Measurements from ENCODE around the gene SWAP70. TPM values are rescaled to one million over a fixed set of nuclear protein-coding genes. Genes with fewer than 3 reads are reported as not detected.

SWAP70 gene
- total and polyA plus RNA-seq, 2 of the 13 experiments (the other 11 are each of a cell fraction or from before 2014, with no cell fraction given), result 4.6 to 8.7 TPM

DNA sequence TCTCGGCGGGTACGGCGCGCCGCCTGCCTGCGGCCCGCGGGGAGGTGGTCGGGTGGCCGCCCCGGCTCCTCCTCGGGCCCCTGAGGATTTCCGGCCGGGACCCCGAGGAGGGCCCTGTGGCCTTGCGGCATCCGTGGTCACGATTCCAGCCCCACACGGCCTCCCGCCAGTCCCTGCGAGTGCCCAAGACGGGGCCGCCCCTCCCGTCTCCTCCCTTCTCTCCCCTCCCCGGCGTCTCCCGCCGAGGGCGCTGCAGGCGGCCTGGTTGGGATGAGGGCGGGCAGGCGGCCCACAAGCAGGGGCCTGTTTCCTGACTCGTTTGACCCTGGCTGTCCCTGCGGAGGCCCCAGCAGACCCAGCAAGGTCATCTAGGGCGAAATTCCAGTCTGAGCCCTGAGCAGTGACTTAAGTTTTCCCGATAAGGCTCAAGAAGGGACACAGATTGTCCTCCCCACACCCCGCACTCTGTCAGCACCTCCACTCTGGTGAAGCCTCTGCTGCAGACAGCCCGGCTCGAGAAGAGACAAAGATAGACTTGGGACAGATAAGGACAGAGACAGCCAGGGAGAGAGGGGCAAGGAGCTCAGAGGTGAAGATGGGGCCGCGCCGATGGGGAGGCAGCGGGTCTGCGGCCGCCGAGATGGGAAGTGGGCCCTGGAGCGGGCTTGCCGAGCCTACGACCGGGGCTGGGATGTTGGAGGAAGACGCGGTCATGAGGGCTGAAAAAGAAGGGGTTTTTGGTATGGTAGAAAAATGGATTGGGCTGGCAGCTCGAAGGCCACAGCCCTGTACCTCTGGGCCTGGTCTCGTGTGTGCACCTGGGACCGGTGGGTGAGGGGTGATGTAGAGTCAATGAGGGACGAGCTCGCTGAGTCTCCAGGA, 95.0 kb downstream of the SWAP70 start (continued):
- TF ChIP-seq, protein P1, sequence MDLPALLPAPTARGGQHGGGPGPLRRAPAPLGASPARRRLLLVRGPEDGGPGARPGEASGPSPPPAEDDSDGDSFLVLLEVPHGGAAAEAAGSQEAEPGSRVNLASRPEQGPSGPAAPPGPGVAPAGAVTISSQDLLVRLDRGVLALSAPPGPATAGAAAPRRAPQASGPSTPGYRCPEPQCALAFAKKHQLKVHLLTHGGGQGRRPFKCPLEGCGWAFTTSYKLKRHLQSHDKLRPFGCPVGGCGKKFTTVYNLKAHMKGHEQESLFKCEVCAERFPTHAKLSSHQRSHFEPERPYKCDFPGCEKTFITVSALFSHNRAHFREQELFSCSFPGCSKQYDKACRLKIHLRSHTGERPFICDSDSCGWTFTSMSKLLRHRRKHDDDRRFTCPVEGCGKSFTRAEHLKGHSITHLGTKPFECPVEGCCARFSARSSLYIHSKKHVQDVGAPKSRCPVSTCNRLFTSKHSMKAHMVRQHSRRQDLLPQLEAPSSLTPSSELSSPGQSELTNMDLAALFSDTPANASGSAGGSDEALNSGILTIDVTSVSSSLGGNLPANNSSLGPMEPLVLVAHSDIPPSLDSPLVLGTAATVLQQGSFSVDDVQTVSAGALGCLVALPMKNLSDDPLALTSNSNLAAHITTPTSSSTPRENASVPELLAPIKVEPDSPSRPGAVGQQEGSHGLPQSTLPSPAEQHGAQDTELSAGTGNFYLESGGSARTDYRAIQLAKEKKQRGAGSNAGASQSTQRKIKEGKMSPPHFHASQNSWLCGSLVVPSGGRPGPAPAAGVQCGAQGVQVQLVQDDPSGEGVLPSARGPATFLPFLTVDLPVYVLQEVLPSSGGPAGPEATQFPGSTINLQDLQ (CRISPR knock-in tag; IDR thresholded peaks at IDR 0.05), result 0 out of 2 replicates have a peak, but pooled peaks have one; percentile 52
- TF ChIP-seq FOSL1 (CRISPR knock-in tag; IDR thresholded peaks at IDR 0.05; ENCODE audit: borderline replicate concordance) (no peak), ZBTB42 (CRISPR knock-in tag; IDR thresholded peaks at IDR 0.05) (peak; percentile 61; the same call in 1 of the 2 replicates), NPAS2 (CRISPR knock-in tag; IDR thresholded peaks at IDR 0.05; ENCODE audit: borderline replicate concordance) (no peak), ZNF567 (CRISPR knock-in tag; IDR thresholded peaks at IDR 0.05; ENCODE audit: borderline replicate concordance) (0 out of 2 replicates have a peak, but pooled peaks have one; percentile 20), NFE2 (CRISPR knock-in tag; IDR thresholded peaks at IDR 0.05) (no peak), ZNF138 (CRISPR knock-in tag; IDR thresholded peaks at IDR 0.05; ENCODE audit: low read depth) (no peak), TCF7L2 (IDR thresholded peaks at IDR 0.05; ENCODE audit: low read depth, low read length) (no peak), KLF6 (CRISPR knock-in tag; IDR thresholded peaks at IDR 0.05) (no peak), NAIF1 (CRISPR knock-in tag; IDR thresholded peaks at IDR 0.05; ENCODE audit: borderline replicate concordance) (no peak), SMARCE1 (IDR thresholded peaks at IDR 0.05; ENCODE audit: borderline replicate concordance) (no peak), EZH2 (conservative IDR thresholded peaks at IDR 0.05; ENCODE audit: low read depth, low read length) (no peak), ZNF775 (CRISPR knock-in tag; IDR thresholded peaks at IDR 0.05; ENCODE audit: borderline replicate concordance) (no peak), ZNF24 (IDR thresholded peaks at IDR 0.05) (no peak)
- TF ChIP-seq, protein P2, sequence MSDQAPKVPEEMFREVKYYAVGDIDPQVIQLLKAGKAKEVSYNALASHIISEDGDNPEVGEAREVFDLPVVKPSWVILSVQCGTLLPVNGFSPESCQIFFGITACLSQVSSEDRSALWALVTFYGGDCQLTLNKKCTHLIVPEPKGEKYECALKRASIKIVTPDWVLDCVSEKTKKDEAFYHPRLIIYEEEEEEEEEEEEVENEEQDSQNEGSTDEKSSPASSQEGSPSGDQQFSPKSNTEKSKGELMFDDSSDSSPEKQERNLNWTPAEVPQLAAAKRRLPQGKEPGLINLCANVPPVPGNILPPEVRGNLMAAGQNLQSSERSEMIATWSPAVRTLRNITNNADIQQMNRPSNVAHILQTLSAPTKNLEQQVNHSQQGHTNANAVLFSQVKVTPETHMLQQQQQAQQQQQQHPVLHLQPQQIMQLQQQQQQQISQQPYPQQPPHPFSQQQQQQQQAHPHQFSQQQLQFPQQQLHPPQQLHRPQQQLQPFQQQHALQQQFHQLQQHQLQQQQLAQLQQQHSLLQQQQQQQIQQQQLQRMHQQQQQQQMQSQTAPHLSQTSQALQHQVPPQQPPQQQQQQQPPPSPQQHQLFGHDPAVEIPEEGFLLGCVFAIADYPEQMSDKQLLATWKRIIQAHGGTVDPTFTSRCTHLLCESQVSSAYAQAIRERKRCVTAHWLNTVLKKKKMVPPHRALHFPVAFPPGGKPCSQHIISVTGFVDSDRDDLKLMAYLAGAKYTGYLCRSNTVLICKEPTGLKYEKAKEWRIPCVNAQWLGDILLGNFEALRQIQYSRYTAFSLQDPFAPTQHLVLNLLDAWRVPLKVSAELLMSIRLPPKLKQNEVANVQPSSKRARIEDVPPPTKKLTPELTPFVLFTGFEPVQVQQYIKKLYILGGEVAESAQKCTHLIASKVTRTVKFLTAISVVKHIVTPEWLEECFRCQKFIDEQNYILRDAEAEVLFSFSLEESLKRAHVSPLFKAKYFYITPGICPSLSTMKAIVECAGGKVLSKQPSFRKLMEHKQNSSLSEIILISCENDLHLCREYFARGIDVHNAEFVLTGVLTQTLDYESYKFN (CRISPR knock-in tag; conservative IDR thresholded peaks at IDR 0.05), result peak; percentile 70
- TF ChIP-seq, protein P3, sequence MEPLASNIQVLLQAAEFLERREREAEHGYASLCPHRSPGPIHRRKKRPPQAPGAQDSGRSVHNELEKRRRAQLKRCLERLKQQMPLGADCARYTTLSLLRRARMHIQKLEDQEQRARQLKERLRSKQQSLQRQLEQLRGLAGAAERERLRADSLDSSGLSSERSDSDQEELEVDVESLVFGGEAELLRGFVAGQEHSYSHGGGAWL (CRISPR knock-in tag; IDR thresholded peaks at IDR 0.05), result no peak
- TF ChIP-seq, protein P4, sequence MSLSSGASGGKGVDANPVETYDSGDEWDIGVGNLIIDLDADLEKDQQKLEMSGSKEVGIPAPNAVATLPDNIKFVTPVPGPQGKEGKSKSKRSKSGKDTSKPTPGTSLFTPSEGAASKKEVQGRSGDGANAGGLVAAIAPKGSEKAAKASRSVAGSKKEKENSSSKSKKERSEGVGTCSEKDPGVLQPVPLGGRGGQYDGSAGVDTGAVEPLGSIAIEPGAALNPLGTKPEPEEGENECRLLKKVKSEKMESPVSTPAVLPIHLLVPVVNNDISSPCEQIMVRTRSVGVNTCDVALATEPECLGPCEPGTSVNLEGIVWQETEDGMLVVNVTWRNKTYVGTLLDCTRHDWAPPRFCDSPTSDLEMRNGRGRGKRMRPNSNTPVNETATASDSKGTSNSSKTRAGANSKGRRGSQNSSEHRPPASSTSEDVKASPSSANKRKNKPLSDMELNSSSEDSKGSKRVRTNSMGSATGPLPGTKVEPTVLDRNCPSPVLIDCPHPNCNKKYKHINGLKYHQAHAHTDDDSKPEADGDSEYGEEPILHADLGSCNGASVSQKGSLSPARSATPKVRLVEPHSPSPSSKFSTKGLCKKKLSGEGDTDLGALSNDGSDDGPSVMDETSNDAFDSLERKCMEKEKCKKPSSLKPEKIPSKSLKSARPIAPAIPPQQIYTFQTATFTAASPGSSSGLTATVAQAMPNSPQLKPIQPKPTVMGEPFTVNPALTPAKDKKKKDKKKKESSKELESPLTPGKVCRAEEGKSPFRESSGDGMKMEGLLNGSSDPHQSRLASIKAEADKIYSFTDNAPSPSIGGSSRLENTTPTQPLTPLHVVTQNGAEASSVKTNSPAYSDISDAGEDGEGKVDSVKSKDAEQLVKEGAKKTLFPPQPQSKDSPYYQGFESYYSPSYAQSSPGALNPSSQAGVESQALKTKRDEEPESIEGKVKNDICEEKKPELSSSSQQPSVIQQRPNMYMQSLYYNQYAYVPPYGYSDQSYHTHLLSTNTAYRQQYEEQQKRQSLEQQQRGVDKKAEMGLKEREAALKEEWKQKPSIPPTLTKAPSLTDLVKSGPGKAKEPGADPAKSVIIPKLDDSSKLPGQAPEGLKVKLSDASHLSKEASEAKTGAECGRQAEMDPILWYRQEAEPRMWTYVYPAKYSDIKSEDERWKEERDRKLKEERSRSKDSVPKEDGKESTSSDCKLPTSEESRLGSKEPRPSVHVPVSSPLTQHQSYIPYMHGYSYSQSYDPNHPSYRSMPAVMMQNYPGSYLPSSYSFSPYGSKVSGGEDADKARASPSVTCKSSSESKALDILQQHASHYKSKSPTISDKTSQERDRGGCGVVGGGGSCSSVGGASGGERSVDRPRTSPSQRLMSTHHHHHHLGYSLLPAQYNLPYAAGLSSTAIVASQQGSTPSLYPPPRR (CRISPR knock-in tag; IDR thresholded peaks at IDR 0.05; ENCODE audit: borderline replicate concordance), result peak; percentile 67; the same call in 1 of the 2 replicates
